HEK293 (cell line): ENCODE measurements around the gene ERP44.

Experiments used
- CTCF ChIA-PET: fragments of 350-600 bp; formaldehyde crosslinking; extraction: SDS; loops from one replicate; lab custom pipeline; 2021; ENCODE audit warnings: antibody characterized with exemption; lab: Yijun Ruan, JAX
- POLR2A ChIA-PET: fragments of 300-600 bp; formaldehyde crosslinking; extraction: SDS; loops from one replicate; lab custom pipeline; 2020; ENCODE audit warnings: antibody characterized with exemption, inconsistent platforms; lab: Yijun Ruan, JAX
- H3K27ac ChIP-seq: fragments of 200-500 bp; sonication (Bioruptor generic); 2 replicates; pipeline ENCODE4 v1.5.1; 2014; ENCODE audit warnings: low read depth, low read length, control low read depth, inconsistent platforms; ENCODE audit errors: extremely low read depth
- H3K36me3 ChIP-seq, 2 experiments: fragments of 200-500 bp in 1 of 2; sonication (Bioruptor generic) in 1 of 2; 1 replicate in 1 of 2; 2 replicates in 1 of 2; pipeline ENCODE4 v1.5.1; 2014 to 2017; ENCODE audit warnings: inconsistent platforms in 2 of 2, low read length in 2 of 2; ENCODE audit not compliant: control insufficient read depth in 2 of 2, insufficient read depth in 1 of 2
- H3K4me1 ChIP-seq: fragments of 200-500 bp; sonication (Bioruptor generic); 2 replicates; pipeline ENCODE4 v1.5.1; 2014; ENCODE audit warnings: mild to moderate bottlenecking, low read length, inconsistent platforms; ENCODE audit not compliant: control insufficient read depth, insufficient read depth
- H3K4me3 ChIP-seq: 2 replicates; pipeline ENCODE4 v1.5.1; 2011; ENCODE audit warnings: low read depth, mild to moderate bottlenecking, control low read depth, low read length, moderate library complexity
- H3K9me3 ChIP-seq: fragments of 200-500 bp; sonication (Bioruptor generic); 2 replicates; pipeline ENCODE4 v1.5.1; 2014; ENCODE audit warnings: low read depth, low read length, inconsistent platforms; ENCODE audit not compliant: control insufficient read depth, insufficient read depth
- BCL11A ChIP-seq: fragments of 450-650 bp; formaldehyde crosslinking; IDR thresholded peaks from 2 replicates; pipeline ENCODE4 v1.5.1; 2016; ENCODE audit warnings: low read depth, missing biosample characterization, missing genetic modification characterization
- GLIS1 ChIP-seq: fragments of 450-650 bp; formaldehyde crosslinking; IDR thresholded peaks from 2 replicates; pipeline ENCODE4 v1.5.1; 2016; ENCODE audit warnings: missing biosample characterization, missing genetic modification characterization
- KLF7 ChIP-seq: fragments of 450-650 bp; formaldehyde crosslinking; IDR thresholded peaks from 2 replicates; pipeline ENCODE4 v1.5.1; 2016; ENCODE audit warnings: missing biosample characterization, missing genetic modification characterization, borderline replicate concordance
- PATZ1 ChIP-seq: fragments of 450-650 bp; formaldehyde crosslinking; IDR thresholded peaks from 2 replicates; pipeline ENCODE4 v1.5.1; 2016; ENCODE audit warnings: missing biosample characterization, missing genetic modification characterization
- PRDM1 ChIP-seq: fragments of 450-650 bp; formaldehyde crosslinking; IDR thresholded peaks from 2 replicates; pipeline ENCODE4; 2016; ENCODE audit warnings: missing biosample characterization, missing genetic modification characterization
- REPIN1 ChIP-seq: fragments of 450-650 bp; formaldehyde crosslinking; IDR thresholded peaks from 2 replicates; pipeline ENCODE4 v1.5.1; 2017; ENCODE audit warnings: missing biosample characterization, missing genetic modification characterization, low read depth
- WT1 ChIP-seq: fragments of 450-650 bp; formaldehyde crosslinking; IDR thresholded peaks from 2 replicates; pipeline ENCODE4 v1.5.1; 2016; ENCODE audit warnings: missing biosample characterization, missing genetic modification characterization
- ZBTB21 ChIP-seq: fragments of 450-650 bp; formaldehyde crosslinking; IDR thresholded peaks from 2 replicates; pipeline ENCODE4 v1.5.1; 2017; ENCODE audit warnings: missing biosample characterization, missing genetic modification characterization
- ZIC2 ChIP-seq: fragments of 450-650 bp; formaldehyde crosslinking; IDR thresholded peaks from 2 replicates; pipeline ENCODE4 v1.5.1; 2016; ENCODE audit warnings: missing biosample characterization, missing genetic modification characterization
- ZNF132 ChIP-seq: fragments of 450-650 bp; formaldehyde crosslinking; IDR thresholded peaks from 2 replicates; pipeline ENCODE4 v1.5.1; 2017; ENCODE audit warnings: missing biosample characterization, missing genetic modification characterization, borderline replicate concordance
- ZNF146 ChIP-seq: fragments of 450-650 bp; formaldehyde crosslinking; IDR thresholded peaks from 2 replicates; pipeline ENCODE4 v1.5.1; 2016; ENCODE audit warnings: missing biosample characterization, missing genetic modification characterization
- ZNF148 ChIP-seq: fragments of 450-650 bp; formaldehyde crosslinking; IDR thresholded peaks from 2 replicates; pipeline ENCODE4 v1.5.0; 2017; ENCODE audit warnings: missing biosample characterization, missing genetic modification characterization, borderline replicate concordance
- ZNF24 ChIP-seq: fragments of 450-650 bp; formaldehyde crosslinking; IDR thresholded peaks from 2 replicates; pipeline ENCODE4 v1.5.1; 2016; ENCODE audit warnings: missing biosample characterization, missing genetic modification characterization
- ZNF26 ChIP-seq: fragments of 450-650 bp; formaldehyde crosslinking; IDR thresholded peaks from 2 replicates; pipeline ENCODE4 v1.5.1; 2016; ENCODE audit warnings: missing biosample characterization, missing genetic modification characterization
- ZNF423 ChIP-seq: fragments of 450-650 bp; formaldehyde crosslinking; IDR thresholded peaks from 2 replicates; pipeline ENCODE4 v1.5.1; 2016; ENCODE audit warnings: missing biosample characterization, missing genetic modification characterization
- ZNF529 ChIP-seq: fragments of 450-650 bp; formaldehyde crosslinking; IDR thresholded peaks from 2 replicates; pipeline ENCODE4 v1.5.1; 2017; ENCODE audit warnings: missing genetic modification characterization, missing biosample characterization; ENCODE audit not compliant: insufficient replicate concordance
- ZNF544 ChIP-seq: fragments of 450-650 bp; formaldehyde crosslinking; IDR thresholded peaks from 2 replicates; pipeline ENCODE4 v1.5.0; 2017; ENCODE audit warnings: missing biosample characterization, missing genetic modification characterization
- ZNF548 ChIP-seq: fragments of 450-650 bp; formaldehyde crosslinking; IDR thresholded peaks from 2 replicates; pipeline ENCODE4 v1.5.1; 2016; ENCODE audit warnings: missing biosample characterization, missing genetic modification characterization
- ZNF623 ChIP-seq: fragments of 450-650 bp; formaldehyde crosslinking; IDR thresholded peaks from 2 replicates; pipeline ENCODE4 v1.5.1; 2016; ENCODE audit warnings: missing biosample characterization, missing genetic modification characterization
- ZNF664 ChIP-seq: fragments of 450-650 bp; formaldehyde crosslinking; IDR thresholded peaks from 2 replicates; pipeline ENCODE4 v1.5.1; 2016; ENCODE audit warnings: missing biosample characterization, missing genetic modification characterization
- ZNF747 ChIP-seq: fragments of 450-650 bp; formaldehyde crosslinking; IDR thresholded peaks from 2 replicates; pipeline ENCODE4 v1.5.1; 2016; ENCODE audit warnings: missing biosample characterization, missing genetic modification characterization
- ZSCAN30 ChIP-seq: fragments of 450-650 bp; IDR thresholded peaks from 2 replicates; pipeline ENCODE4 v1.5.1; 2018; ENCODE audit warnings: missing biosample characterization, mild to moderate bottlenecking, missing genetic modification characterization, moderate library complexity

Gene ERP44

GRCh38 chr9:100117316-100117715 lies 18.5 kb upstream of the ERP44 start (continued):
- TF ChIP-seq ZNF26 (tag by site-specific recombination) = no peak
- no peak for TF ChIP-seq WT1
- TF ChIP-seq ZNF548 (tag by site-specific recombination) = no peak
- no peak for TF ChIP-seq ZNF664
- TF ChIP-seq ZNF747 (tag by site-specific recombination) = no peak
- TF ChIP-seq ZNF146 (tag by site-specific recombination) = no peak
- no peak for TF ChIP-seq ZNF148 (tag by site-specific recombination)
- TF ChIP-seq REPIN1 (tag by site-specific recombination) = no peak

GRCh38 chr9:100112677-100113336 lies 14.0 kb upstream of the ERP44 start:
- Histone ChIP-seq H3K4me1 (no peaks in the 10 kb centered on the region), H3K9me3 (no peaks in the 10 kb centered on the region), H3K27ac (no peak overlapping the region), H3K36me3 (peaks cover 3 to 28% of the 10 kb centered on the region in 2 experiments), H3K4me3 (no peak overlapping the region)
- TF ChIP-seq ZNF623 (tag by site-specific recombination) (no peak), ZBTB21 (tag by site-specific recombination) (no peak), REPIN1 (tag by site-specific recombination) (no peak), ZNF423 (tag by site-specific recombination) (no peak), BCL11A (tag by site-specific recombination) (no peak), ZNF529 (tag by site-specific recombination) (no peak), ZNF544 (tag by site-specific recombination) (no peak), GLIS1 (tag by site-specific recombination) (no peak), PRDM1 (no peak), ZSCAN30 (no peak), ZIC2 (no peak), ZNF24 (tag by site-specific recombination) (no peak), ZNF132 (no peak)
- ChIA-PET POLR2A (no interaction called here), CTCF (no interaction called here)

GRCh38 chr9:100111235-100111634 lies 12.4 kb upstream of the ERP44 start:
- Histone ChIP-seq H3K27ac (no peak overlapping the region), H3K36me3 (peaks cover 15 to 44% of the 10 kb centered on the region in 2 experiments), H3K9me3 (no peaks in the 10 kb centered on the region), H3K4me3 (no peak overlapping the region), H3K4me1 (no peaks in the 10 kb centered on the region)
- ChIA-PET CTCF (interaction anchor here (1.0 kb wide), 1 partner anchor 214 kb away, joined by 3 read pairs; no protein-coding TSS in a partner anchor), POLR2A (interaction anchor here (0.6 kb wide), 1 partner anchor 92 kb away, joined by 4 read pairs; no protein-coding TSS in a partner anchor)
- no peak for TF ChIP-seq KLF7
- TF ChIP-seq PATZ1 (tag by site-specific recombination) = no peak
